ENCODE data around the gene MGRN1.
"Not testable (repeated sequence)": the region's sequence is repeated elsewhere in the genome, so short reads cannot be mapped to it uniquely, and the experiment has no call there.

MGRN1 gene

GRCh38 chr16:4701791-4702465 is 77.3 kb downstream of the MGRN1 start:
- DNase-seq, result no peak

DNA sequence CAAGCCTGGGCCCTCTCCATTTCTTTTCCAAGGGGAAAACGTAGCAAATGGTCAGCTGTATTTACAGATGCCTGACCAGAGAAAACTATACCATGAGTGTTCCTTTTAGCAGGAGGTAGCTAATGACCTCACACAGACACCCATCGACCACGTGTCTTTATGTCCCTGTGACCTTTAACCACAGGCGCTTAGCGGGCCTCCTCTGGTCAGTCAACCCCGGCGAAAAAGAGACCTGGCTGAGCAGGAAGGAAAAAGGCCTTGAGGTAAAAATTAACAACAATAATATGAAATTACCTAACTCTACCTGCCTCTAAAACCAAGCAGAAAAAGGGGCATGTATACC is 77.8 kb downstream of the MGRN1 start:
- DNase-seq, result no peak

GRCh38 chr16:4703906-4704305 is 79.3 kb downstream of the MGRN1 start:
- no peak for DNase-seq

DNA sequence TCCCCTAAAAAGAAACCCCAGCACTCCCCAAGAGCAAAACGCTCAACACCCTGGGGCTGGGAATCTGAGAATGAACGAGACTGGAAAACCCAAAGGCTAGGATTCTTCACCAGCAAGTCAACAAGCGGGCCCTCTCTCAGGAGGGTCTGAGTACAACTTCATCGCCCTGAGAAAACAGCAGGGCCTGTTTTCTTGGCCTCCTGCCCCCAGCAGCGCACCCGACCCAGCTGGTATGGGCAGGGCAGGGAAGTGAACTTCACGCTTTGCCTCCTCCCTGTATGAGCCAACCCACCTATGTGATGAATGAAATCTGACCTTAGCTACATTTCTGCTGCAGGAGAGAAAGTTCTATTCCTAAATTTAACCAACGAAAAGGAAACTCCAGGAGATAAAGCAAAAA is 79.9 kb downstream of the MGRN1 start:
- no peak for DNase-seq

- DNase-seq, result no peak
Measured at GRCh38 chr16:4704913-4705312, 80.3 kb downstream of the MGRN1 start.

DNA sequence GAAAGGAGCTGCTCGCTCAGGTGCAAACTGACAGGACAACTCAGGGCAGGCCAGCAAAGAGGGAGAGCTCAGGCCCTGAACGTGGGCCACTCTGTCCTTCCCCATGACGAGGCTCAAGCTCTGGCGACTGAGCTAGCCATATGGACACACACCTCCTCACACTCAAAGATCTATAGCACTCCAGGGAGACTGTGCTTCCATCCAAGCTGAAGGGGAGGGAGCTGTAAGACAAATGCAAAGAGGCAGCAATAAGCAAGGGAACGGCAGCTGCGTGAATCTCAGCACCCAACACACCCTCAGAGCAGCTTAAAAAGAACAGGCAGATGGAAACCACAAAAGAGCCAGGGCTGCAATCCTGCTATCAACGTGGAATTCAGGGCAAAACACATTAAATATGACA is 82.2 kb downstream of the MGRN1 start:
- no peak for DNase-seq

DNA sequence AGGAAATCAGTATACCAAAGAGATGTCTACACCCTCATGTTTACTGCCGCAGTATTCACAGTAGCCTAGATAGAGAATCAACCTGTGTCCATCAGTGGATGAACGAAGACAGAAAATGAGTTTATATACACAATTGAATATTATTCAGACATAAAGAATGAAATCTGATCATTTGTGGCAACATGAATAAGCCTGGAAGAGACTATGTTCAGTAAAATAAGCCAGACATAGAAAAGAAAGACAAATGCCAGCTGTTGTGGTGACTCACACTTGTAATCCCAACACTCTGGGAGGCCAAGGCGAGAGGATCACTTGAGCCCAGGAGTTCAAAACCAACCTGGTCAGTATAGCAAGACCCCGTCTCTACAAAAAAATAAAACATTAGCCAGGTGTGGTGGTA is 84.9 kb downstream of the MGRN1 start:
- DNase-seq, result no peak

DNA sequence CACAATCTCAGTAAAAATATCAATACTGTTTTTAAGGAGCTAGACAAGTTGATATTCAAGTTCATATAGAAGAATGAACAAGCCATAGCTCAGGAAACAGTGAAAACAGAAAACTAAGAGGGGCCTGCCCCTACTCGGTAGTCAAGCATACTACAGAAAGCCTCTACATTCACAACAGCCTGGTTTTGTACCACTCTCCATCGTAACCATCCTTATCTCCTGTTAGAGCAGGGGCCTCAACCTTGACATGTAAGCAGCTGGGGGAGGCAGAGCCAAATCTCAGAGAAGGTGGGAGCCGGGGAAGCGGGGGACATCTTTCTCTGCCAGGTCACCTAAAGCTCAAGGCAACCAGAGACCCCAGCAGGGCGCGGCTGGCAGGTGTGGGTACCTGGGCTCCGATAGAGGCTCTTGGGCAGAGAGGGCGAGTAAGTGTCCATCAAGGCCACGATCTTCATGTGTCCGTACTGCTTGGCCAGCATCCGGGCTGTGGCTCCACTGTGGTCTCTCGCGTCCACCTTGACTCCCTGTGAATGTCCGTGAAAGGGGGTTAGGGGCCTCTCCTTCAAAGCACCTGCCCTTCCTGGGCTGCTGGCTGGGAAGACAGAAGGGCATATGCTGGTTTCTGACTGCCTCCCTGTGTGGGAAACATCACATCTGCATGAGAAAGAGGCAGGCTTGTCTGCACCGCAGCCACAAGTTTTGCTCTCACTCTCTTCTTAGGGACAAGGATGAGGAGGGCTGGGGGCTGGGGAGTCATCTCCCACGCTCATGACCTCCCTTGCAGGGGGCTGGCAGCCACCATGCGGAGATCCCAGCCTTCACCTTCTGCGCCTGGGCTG is 89.3 kb downstream of the MGRN1 start:
- DNase-seq, result no peak

DNA sequence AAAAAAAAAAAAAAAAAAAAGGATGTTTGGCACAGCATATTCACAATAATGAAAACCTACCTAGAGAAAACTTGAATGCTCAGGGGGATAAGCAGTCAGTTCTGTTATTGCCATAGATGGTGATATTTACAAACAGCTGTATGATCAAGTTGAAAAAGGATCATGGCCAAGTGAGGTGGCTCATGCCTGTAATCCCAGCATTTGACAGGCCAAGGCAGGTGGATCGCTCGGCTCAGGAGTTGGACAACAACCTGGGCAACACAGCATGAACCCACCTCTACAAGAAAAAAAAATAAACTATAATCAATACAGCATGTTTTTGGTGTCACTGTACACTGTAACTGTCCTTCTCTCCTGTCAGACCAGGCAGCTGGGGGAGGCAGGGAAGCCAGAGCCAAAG is 90.4 kb downstream of the MGRN1 start:
- no peak for DNase-seq

DNA sequence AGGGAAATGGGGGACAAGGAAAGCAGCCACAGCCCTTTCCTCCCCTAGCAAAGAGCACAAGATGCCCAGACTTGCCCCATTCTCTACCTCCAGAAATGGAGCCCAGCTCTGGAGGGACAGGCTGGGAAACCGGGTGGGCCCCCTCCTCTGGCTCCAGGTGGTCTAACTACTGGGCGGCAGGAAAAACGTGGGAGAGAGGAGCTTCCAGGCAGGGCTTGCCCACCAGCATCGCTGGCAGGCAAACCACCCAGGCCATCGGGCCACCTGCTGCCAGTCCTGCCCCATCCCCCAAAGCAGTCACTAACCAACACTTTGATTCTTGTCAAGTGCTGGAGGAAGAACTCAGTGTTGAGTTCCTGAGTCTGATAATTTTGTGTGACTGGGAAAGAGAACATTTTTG is 93.8 kb downstream of the MGRN1 start:
- no peak for DNase-seq

- no peak for DNase-seq
Measured at GRCh38 chr16:4723071-4723767, 98.6 kb downstream of the MGRN1 start.

GRCh38 chr16:4724661-4725270 is 100.1 kb downstream of the MGRN1 start:
- DNase-seq, result no peak

DNA sequence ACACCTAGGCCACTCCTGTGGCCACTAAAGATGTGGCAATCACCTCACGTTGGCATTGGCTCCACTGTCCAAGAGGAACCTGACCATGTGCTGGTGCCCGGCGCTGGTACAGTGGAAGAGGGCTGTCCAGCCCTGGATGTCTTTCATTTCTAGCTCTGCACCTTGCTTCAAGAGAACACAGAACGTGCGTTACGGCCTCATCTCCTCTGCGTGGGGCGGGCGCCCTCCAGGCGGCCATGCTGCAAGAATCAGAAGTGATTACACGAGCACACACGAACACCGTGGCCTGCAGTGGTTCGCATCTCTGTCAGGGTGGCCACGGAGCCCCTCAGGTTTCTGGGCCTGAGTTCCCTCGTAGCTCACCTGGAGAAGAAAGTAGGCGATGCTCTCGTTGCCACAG is 102.0 kb downstream of the MGRN1 start:
- no peak for DNase-seq

GRCh38 chr16:4728676-4729075 is 104.0 kb downstream of the MGRN1 start:
- DNase-seq, result no peak

DNA sequence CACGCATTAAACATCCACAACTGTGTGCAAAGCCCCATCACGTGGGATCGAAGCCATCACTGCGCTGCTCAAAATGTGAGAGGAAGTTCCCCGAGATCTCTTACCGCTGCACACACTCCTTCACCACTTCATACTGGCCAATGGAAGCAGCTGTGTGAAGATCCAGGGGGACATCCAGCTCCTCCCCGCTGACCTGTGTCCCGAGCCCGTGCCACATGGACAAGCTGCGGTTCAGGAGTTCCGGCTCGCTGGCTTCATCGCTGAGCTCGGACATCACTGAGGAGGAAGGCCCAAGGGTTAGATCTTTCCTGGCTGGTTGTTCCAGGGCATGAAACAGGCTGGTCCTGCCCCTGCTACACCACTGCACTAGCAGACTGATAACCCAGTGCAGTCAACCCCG is 105.2 kb downstream of the MGRN1 start:
- DNase-seq, result no peak

GRCh38 chr16:4733211-4733742 is 108.7 kb downstream of the MGRN1 start:
- no peak for DNase-seq

- DNase-seq, result no peak
Measured at GRCh38 chr16:4733747-4734062, 109.1 kb downstream of the MGRN1 start.

DNA sequence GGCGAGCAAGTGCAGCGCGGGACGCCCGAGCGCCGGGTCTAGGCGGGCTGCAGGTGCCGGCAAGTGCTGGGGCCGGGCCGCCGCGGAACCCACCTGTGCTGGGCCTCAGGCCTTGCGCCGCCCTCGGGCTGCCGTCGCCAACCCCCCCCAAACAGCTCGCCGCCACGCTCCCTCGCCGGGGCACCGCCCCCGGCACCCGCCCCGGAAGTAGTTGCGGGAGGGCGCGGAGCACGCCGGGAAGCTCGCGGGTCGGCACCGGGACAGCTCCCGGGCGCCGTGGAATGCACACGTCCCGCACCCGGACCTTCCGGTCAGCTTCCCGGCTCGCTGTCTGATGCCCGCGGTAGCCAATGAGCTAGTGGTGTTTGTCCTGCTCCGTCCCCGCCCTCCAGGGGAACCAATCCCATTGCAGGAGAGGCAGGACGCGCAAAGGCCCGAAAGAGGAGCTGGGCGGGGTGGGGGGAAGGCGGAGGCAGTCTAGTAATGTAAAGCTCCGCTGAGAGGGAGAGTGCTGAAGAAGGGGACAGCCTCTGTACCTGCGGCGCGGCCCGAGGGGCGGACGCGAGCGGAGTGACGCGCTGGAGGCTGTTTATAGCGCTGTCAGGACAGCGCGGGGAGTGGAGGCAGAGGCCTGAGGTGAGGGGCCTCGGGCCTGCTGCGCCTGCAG is 109.6 kb downstream of the MGRN1 start, which contains the start of the genes ANKS3 and DNAAF8:
TSS of gene ANKS3 (minus strand) at position 209 of the 667 bp plus-strand sequence. CDS start 4,122 bp downstream, outside the sequence.
TSS of gene DNAAF8 (plus strand) at position 475 of the 667 bp plus-strand sequence. CDS start 1,978 bp downstream, outside the sequence.
- DNase-seq, result peak; percentile 97

DNA sequence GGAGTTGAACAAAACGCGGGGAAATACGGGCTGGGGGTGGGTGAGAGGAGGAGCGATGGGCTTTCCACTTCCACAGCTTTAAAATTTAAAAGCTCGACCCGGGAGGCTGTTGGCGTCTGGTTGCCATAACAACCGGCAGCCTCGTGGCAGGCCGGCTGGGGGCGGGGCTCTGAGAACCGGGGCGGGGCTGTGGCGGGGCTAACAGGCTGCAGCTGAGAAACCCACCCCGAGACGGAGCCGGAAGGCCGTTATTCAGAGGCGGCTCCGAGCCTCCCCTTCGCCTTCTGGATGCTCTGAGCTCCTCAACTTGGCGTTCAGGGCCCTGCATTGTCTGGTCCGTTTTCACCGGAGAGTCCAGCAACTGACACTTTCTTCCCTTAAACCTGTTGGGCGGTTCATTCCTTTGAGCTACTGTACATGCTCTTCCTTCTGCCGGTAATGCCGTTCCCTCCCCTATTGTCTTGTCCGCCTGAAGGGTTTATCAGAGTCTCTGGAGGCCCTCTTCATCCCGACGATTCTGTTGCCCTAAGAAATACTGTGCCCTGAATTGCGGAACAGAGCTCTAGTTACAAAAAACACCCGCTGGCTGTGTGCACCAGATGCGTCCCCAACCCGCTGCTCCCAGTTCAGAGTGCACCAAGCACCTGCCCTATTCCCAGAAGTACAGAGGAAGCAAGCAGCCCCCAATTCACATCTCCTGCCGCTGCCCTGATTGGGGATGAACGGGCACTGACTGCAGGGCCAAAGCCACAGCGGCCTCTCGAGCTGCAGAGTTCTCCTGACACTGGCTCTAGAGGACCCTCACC is 110.3 kb downstream of the MGRN1 start:
- DNase-seq, result peak; percentile 68

DNA sequence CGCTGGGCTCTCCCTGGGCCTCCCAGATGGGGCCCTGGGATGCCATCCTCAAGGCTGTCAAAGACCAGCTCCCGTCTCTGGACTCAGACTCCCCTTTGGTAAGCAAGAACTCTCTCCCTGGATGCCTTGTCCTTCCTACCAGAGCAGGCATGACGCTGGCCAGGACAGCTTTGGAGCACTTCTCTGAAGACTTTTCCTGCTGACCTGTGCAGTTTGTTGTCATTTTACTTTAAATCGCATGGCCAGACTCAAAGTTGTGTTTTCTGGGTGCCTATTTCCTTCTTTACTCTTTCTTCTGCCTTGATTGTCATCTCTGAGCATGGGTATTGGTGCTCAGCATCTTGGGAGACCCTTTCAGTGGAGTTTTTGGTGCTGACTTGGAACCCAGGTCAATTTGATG is 111.9 kb downstream of the MGRN1 start:
- no peak for DNase-seq

DNA sequence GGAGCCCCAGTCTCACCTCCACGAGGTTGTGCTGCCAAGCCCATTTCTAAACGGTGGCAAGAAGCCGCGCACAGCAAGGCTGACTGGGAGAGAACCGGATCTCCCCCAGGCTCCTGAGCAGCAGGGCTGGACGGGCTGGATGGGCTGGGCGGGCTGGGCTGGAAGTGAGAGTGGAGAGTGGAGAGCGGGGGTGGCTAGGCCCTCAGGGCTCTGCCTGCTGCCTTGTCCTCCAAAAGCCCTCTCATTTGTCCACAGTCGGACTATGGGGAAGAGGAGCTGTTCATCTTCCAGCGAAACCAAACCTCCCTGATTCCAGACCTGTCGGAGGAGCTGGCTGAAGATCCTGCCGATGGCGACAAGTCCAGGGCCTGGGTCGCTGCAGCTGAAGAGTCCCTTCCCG is 112.9 kb downstream of the MGRN1 start:
- no peak for DNase-seq

- not testable (repeated sequence) for DNase-seq
Measured at GRCh38 chr16:4738370-4738769, 113.7 kb downstream of the MGRN1 start.

Data from amniotic stem cell (primary cell).